ENCODE measurements around the gene MDM4. TPM values are rescaled to one million over a fixed set of nuclear protein-coding genes. Genes with fewer than 3 reads are reported as not detected.

Gene MDM4
- total RNA-seq, 1 donor from 2014 or later: 92.5 TPM

GRCh38 chr1:204493984-204494280 is 22.3 kb upstream of the MDM4 start:
- peaks cover 39% of the 10 kb centered on the region for H3K4me1 Mint-ChIP-seq
- H3K27me3 Mint-ChIP-seq (ENCODE audit: low read depth): no peaks in the 10 kb centered on the region
- no peak for DNase-seq (ENCODE audit: low read depth, low spot score)
- no peak for TF ChIP-seq CTCF (conservative IDR thresholded peaks at IDR 0.05)
- H3K27ac Mint-ChIP-seq (ENCODE audit: unreplicated experiment): peak overlapping the region; percentile 97
- no peaks in the 10 kb centered on the region for H3K9me3 Mint-ChIP-seq
- peak overlapping the region; percentile 98 for H3K4me3 Mint-ChIP-seq
- no peaks in the 10 kb centered on the region for H3K36me3 Mint-ChIP-seq (ENCODE audit: low read depth)

GRCh38 chr1:204494281-204495077 is 21.7 kb upstream of the MDM4 start, which contains the start of gene PIK3C2B:
PIK3C2B (minus strand) TSS chr1:204494805; CDS start chr1:204469802, 25,003 bp downstream.
- Mint-ChIP-seq H3K27me3 (ENCODE audit: low read depth) (no peaks in the 10 kb centered on the region), H3K9me3 (no peaks in the 10 kb centered on the region), H3K4me3 (peak within 1 kb of the TSS; percentile 98), H3K4me1 (peaks cover 39% of the 10 kb centered on the region), H3K27ac (ENCODE audit: unreplicated experiment) (peak within 1 kb of the TSS; percentile 97), H3K36me3 (ENCODE audit: low read depth) (no peaks in the 10 kb centered on the region)
- peak; percentile 80 for DNase-seq (ENCODE audit: low read depth, low spot score)
- TF ChIP-seq CTCF (conservative IDR thresholded peaks at IDR 0.05): peak; percentile 67

DNA sequence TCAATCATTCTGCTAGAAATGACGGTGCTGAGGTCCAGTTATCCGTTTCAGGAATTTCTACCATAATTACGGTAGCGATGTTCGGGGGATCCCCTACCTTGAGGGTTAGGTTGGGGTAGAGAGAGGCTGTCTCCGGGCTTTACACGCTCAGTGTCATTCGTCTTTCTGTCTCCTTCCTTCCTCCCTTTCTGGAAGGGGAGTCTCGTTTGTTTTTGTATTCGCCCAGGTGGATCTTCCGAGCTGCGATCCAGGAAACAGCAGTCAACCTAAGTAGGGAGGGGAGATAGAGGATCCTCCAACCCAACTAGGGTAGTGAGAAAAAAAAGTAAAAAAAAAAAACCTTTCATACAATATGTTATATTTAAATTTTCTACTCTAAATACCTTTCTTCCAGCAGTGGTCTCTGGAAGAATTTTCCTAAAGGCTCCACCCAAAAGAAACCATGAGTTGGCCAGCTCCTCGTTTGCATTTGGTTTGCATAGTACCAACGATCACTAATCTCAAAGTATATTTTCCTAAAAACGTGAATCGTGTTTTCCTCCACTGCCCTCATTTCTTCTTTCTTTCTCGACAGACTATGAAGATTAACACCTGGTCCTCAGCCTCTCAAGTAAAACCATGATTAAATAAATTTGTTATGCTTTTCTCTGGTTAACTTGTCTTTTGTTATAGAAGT is 21.0 kb upstream of the MDM4 start:
- Mint-ChIP-seq H3K9me3 (no peaks in the 10 kb centered on the region), H3K4me3 (peak overlapping the region; percentile 98), H3K27ac (ENCODE audit: unreplicated experiment) (peak overlapping the region; percentile 81), H3K27me3 (ENCODE audit: low read depth) (no peaks in the 10 kb centered on the region), H3K4me1 (peaks cover 39% of the 10 kb centered on the region), H3K36me3 (ENCODE audit: low read depth) (no peaks in the 10 kb centered on the region)
- no peak for TF ChIP-seq CTCF (conservative IDR thresholded peaks at IDR 0.05)
- no peak for DNase-seq (ENCODE audit: low read depth, low spot score)

DNA sequence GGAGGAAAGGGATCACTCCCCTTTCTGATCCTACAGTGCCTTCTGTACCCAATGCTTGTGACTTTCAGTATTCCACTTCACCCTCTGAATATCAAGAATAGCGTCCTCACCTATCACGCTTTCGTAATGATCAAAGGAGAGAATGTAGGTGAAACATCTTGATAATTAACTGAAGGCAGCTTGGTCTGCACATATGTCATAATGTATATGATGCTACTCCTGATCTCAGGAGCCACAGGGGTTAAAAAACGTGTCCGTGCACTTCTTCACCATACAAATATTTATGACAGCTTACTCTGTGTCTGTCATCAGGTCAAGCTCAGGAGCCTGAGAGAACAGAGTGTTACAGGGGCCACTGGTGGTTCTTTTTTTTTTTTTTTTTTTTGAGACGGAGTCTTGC is 20.4 kb upstream of the MDM4 start:
- peak overlapping the region; percentile 98 for H3K4me3 Mint-ChIP-seq
- H3K4me1 Mint-ChIP-seq: peaks cover 34% of the 10 kb centered on the region
- no peak overlapping the region for H3K27ac Mint-ChIP-seq (ENCODE audit: unreplicated experiment)
- H3K9me3 Mint-ChIP-seq: no peaks in the 10 kb centered on the region
- no peaks in the 10 kb centered on the region for H3K27me3 Mint-ChIP-seq (ENCODE audit: low read depth)
- no peak for DNase-seq (ENCODE audit: low read depth, low spot score)
- no peak for TF ChIP-seq CTCF (conservative IDR thresholded peaks at IDR 0.05)
- H3K36me3 Mint-ChIP-seq (ENCODE audit: low read depth): no peaks in the 10 kb centered on the region

GRCh38 chr1:204498981-204499380 is 17.2 kb upstream of the MDM4 start:
- Mint-ChIP-seq H3K4me1 (peaks cover 18% of the 10 kb centered on the region), H3K27ac (ENCODE audit: unreplicated experiment) (no peak overlapping the region), H3K36me3 (ENCODE audit: low read depth) (no peaks in the 10 kb centered on the region), H3K4me3 (no peak overlapping the region), H3K9me3 (no peaks in the 10 kb centered on the region), H3K27me3 (ENCODE audit: low read depth) (peaks cover 3% of the 10 kb centered on the region)
- no peak for TF ChIP-seq CTCF (conservative IDR thresholded peaks at IDR 0.05)
- no peak for DNase-seq (ENCODE audit: low read depth, low spot score)
